EH (cell line): ENCODE results near the gene OSBPL6.
"Not testable (repeated sequence)": the region's sequence is repeated elsewhere in the genome, so short reads cannot be mapped to it uniquely, and the experiment has no call there.

Experiments
- DNase-seq: peaks from one replicate; pipeline ENCODE4 v3.0.0-alpha.2; 2015; ENCODE audit warnings: low read depth

Gene OSBPL6

GRCh38 chr2:178193823-178194599 is at the start of gene OSBPL6:
TSS of gene OSBPL6 (plus strand) at chr2:178194512. CDS start at chr2:178306185, 111,673 bp downstream.
- peak; percentile 90 for DNase-seq

DNA sequence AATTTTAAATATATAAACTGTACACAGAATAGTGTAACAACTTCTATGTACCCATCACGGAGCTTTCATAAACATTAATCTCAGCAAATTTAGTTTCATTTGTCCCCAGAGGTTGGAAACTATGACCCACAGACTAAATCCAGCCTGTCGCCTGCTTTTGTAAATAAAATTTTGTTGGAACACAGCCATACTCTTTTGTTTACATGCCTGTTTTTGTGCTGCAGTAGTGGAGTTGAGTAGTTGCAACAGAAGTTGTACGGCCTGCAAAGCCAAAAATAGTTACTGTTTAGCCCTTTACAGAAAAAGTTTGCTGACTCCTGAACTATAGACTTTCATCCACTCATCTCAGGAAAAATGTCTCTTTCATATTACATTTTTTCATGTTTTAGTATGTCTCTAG is 42.3 kb upstream of the OSBPL6 start:
- DNase-seq, result peak; percentile 25

DNA sequence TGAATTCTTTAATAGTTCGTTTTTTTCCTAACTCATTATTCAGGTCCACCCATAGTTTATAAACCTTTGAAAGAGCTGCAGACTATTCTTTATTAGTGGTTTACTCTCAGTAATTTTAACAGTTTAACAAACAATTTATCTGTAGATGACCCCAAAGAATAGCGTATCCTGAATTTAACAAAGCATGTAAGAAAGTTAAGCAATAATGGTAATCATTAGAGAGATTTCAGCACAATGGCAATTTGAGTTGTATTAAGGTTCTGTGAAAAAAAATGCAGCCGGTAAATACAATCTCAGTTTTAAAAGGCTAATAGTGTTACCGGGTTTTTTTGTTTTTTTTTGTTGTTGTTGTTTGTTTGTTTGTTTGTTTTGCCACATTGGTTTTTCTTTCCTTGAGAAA is 41.8 kb upstream of the OSBPL6 start:
- DNase-seq, result no peak

- no peak for DNase-seq
Observed at GRCh38 chr2:178152977-178153376, 41.3 kb upstream of the OSBPL6 start.

GRCh38 chr2:178153878-178154277 is 40.4 kb upstream of the OSBPL6 start:
- not testable (repeated sequence) for DNase-seq

DNA sequence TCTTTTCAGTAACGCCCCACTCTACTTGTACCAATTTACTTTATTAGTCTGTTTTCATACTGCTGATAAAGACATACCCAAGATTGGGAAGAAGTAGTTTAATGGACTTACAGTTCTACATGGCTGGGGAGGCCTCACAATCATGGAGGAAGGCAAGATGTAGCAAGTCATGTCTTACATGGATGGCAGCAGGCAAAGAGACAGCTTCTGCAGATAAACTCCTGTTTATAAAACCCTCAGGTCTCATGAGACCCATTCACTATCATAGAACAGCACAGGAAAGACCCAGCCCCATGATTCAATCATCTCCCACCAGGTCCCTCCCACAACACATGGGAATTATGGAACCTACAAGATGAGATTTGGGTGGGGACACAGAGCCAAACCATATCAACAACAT is 38.8 kb upstream of the OSBPL6 start:
- DNase-seq, result no peak

DNA sequence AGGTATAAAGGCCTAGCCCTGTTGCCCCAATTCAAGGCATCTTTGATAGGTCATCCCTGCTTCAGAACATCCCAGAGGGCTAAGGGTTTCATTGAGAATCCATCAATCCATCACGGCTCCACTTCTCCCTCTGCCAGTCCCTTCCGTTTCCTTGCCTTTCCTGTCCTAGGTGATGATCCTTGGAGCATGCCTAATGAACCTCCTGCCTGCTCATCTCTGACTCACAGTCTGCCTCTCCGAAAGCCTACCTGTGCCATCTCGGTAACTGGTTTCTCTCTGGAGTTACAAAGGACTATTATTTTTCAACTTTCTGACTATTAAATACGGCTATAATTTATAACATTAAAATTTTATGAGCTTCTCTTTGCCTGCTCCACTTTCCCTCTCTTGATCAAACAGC is 36.7 kb upstream of the OSBPL6 start:
- no peak for DNase-seq

- no peak for DNase-seq
Observed at GRCh38 chr2:178159966-178160365, 34.3 kb upstream of the OSBPL6 start.

DNA sequence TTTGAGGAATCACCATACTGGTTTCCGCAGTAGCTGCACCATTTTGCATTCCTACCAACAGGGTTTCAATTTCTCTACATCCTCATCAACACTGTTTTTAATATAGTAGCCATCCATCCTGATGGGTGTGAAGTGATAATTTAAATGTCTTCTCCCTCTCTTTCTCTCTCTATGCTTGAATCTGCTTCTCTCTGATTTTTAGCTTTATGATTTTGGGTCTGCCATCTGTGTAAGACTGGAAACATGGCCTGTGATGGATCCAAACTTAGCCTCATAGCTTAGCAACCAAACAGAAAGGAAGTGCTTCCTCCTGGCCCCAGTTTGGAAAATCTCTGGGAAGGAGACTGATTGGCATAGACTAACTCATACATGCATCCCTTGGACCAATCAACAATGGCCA is 33.7 kb upstream of the OSBPL6 start:
- no peak for DNase-seq

DNA sequence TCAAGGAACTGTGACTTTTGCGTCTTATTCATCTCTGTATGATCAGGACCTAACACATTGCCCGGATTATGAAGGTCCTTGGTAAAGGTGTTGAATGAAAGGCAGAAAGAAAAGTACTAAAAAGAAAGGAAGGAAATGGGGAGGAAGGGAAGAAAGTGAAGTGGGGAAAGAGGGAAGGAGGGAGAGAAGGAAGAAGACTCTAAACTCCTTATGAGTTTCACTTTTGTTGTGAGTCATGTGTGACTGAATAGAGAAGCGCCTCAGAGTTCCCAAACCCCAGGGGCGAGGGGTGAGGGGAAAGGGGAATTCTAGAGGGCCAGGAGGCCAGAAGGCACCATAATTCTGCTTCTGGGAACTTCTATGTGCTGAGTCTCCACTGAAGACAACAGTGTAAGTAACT is 30.9 kb upstream of the OSBPL6 start:
- DNase-seq, result peak; percentile 31

- no peak for DNase-seq
Observed at GRCh38 chr2:178163911-178164310, 30.4 kb upstream of the OSBPL6 start.

GRCh38 chr2:178173657-178174056 is 20.7 kb upstream of the OSBPL6 start:
- DNase-seq, result no peak

- DNase-seq, result peak; percentile 58
Observed at GRCh38 chr2:178177066-178177679, 17.1 kb upstream of the OSBPL6 start.

DNA sequence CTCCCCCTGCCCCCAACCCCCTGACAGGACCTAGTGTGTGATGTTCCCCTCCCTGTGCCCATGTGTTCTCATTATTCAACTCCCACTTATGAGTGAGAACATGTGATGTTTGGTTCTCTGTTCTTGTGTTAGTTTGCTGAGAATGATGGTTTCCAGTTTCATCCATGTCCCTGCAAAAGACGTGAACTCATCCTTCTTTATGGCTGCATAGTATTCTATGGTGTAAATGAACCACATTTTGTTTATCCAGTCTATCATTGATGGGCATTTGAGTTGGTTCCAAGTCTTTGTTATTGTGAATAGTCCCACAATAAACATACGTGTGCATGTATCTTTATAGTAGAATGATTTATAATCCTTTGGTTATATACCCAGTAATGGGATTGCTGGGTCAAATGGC is 13.7 kb upstream of the OSBPL6 start:
- DNase-seq, result not testable (repeated sequence)

DNA sequence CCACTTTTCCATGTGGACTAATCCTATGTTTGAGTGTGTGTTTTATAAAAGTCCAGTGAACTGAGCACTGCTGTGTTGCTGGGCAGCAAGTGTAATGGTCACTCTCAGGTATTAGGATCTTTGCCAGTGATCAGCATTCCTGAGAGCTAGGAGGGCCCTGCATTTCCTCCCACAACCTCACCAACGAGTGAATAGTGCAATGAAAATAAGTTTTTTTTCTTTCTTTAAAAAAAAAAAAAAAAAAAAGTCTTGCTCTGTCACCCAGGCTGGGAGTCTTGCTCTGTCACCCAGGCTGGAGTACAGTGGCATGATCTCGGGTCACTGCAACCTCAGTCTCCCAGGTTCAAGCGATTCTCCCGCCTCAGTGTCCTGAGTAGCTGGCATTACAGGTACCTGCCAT is 6.5 kb upstream of the OSBPL6 start:
- DNase-seq, result no peak

GRCh38 chr2:178188466-178188865 is 5.8 kb upstream of the OSBPL6 start:
- DNase-seq, result no peak

DNA sequence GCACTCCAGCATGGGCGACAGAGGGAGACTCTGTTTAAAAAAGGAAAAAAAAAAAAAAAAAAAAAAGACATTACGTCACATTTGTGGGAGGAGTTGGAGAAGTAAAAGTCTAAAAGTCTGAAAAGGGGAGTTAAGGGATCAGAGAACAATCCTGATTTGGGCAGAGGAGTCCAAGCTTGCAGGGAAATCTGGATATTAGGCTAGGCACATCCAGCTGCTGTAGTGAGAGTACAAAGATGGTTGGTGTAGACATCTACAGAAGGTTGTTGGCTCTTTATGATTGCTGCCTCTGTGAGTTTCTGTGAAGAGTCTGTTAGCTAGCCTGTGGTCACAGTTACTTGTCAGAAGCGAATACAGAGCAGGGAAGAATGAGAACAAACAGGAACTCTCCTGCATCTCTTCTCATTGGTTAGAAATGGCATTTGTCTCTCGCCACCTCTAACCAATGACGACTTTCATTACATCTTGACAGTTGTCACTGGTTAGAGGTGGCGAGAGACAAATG is 3.3 kb upstream of the OSBPL6 start:
- no peak for DNase-seq

- no peak for DNase-seq
Observed at GRCh38 chr2:178191511-178191910, 2.8 kb upstream of the OSBPL6 start.

GRCh38 chr2:178193496-178193822 is 853 bp upstream of the OSBPL6 start:
- no peak for DNase-seq

DNA sequence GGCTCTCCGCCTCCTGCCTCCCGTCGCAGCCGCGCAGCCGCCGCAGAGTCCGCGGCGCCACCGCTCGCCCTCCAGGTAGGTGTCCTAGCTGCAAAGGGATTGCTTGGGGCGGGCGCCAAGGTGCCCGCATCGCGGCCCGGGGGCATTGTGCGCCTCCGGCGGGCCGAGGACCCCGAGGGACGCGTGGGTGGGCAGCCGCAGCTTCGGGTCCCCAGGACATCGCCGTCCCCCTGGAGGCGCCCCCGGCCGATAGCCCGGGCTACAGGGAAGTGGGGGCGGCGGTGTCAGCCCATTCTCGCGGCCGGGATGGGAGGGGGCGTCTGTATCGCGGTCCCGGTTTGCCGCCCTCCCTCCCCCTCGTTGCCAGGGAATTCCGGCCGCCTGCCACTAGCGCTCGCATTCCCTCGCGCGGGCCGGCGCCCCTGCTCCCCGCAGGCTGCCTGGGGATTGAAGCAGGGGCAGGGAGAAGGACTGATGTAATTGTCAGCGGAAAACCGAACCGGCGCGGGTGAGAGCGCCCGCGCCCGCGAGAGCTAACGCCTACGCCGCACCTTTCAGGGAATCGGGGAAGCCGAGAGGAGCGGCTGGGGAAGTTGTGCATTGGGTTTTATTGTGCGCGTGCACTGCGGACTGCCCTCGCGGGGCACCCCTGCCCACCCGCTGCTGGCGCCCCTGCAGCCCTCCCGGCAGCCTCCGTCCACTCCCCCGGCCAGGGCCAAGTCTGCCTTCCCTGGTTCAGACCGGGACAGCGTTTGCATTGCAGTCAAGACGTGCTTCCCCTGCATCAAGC is 483 bp downstream of the OSBPL6 start:
- DNase-seq, result peak; percentile 73

GRCh38 chr2:178195390-178196166 is 1.3 kb downstream of the OSBPL6 start:
- no peak for DNase-seq

DNA sequence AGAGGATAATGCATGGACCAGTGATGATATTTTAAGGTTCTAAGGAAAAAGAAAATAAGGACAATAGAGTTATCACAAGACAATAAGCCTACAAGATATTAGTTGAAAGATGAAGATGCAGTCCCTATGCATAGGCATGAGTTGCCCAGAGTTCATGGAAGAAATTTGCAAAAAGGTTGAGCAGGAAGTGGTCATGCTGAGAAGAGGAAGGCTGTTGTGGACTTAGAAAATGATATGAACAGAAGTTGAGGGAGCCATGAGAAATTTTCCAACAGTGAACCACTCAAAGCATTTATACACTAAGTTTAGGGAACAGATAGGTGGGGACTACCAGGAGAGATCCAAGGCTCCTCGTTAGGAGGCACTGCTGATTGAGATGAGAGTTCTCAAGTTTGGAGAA is 3.5 kb downstream of the OSBPL6 start:
- DNase-seq, result no peak
